Brain microvascular endothelial cell (primary cell): ENCODE results near the gene STK11IP.

Experiments used
- DNase-seq: peaks from one replicate; pipeline ENCODE4 v3.0.0-alpha.2; 2020
- H3K27ac ChIP-seq: fragments of 250-450 bp; sonication (Bioruptor Pico); 2 replicates; pipeline ENCODE4 v1.5.1; 2020; ENCODE audit warnings: mild to moderate bottlenecking, moderate library complexity
- H3K27me3 ChIP-seq: fragments of 250-450 bp; sonication (Bioruptor Pico); replicated peaks from 2 replicates; pipeline ENCODE4 v1.5.1; 2020; ENCODE audit warnings: mild to moderate bottlenecking
- H3K36me3 ChIP-seq: fragments of 250-450 bp; sonication (Bioruptor Pico); replicated peaks from 2 replicates; pipeline ENCODE4 v1.5.1; 2020; ENCODE audit warnings: mild to moderate bottlenecking
- H3K4me3 ChIP-seq: 2 replicates; pipeline ENCODE4 v1.5.1; 2011; ENCODE audit warnings: low read depth, mild to moderate bottlenecking, control low read depth, low read length, moderate library complexity
- CTCF ChIP-seq: IDR thresholded peaks from 2 replicates; pipeline ENCODE4 v1.5.1; 2011; ENCODE audit warnings: low read depth, mild to moderate bottlenecking, moderate library complexity, low read length, control low read depth, inconsistent platforms; ENCODE audit errors: missing control alignments
- in situ Hi-C: cut with HindIII; loops from 2 replicates; pipeline ENCODE4 v1.10.0; 2017; ENCODE audit warnings: low sequenced_read_pairs, low pct_ligation_motif_present

Gene STK11IP

GRCh38 chr2:219557320-219557719, 40.3 kb upstream of the STK11IP start:
- H3K4me3 ChIP-seq, result no peak overlapping the region
- no peak overlapping the region for H3K27ac ChIP-seq
- in situ Hi-C loops, result no loop called here
- DNase-seq, result no peak
- no peaks in the 10 kb centered on the region for H3K36me3 ChIP-seq
- no peaks in the 10 kb centered on the region for H3K27me3 ChIP-seq
- no peak for TF ChIP-seq CTCF

GRCh38 chr2:219557791-219558785, 39.6 kb upstream of the STK11IP start:
- Histone ChIP-seq H3K27me3 (no peaks in the 10 kb centered on the region), H3K36me3 (no peaks in the 10 kb centered on the region)

GRCh38 chr2:219559156-219559915, 38.3 kb upstream of the STK11IP start:
- Histone ChIP-seq H3K36me3 (no peaks in the 10 kb centered on the region), H3K27me3 (no peaks in the 10 kb centered on the region), H3K4me3 (no peak overlapping the region), H3K27ac (no peak overlapping the region)
- in situ Hi-C loops, result no loop called here
- no peak for TF ChIP-seq CTCF
- no peak for DNase-seq

More at GRCh38 chr2:219557791-219558785, 39.6 kb upstream of the STK11IP start:
- Histone ChIP-seq H3K4me3 (no peak overlapping the region), H3K27ac (no peak overlapping the region)
- DNase-seq, result no peak
- in situ Hi-C loops, result no loop called here
- no peak for TF ChIP-seq CTCF

- Histone ChIP-seq H3K36me3 (no peaks in the 10 kb centered on the region), H3K27me3 (no peaks in the 10 kb centered on the region), H3K27ac (no peak overlapping the region), H3K4me3 (no peak overlapping the region)
- DNase-seq, result no peak
- in situ Hi-C loops, result no loop called here
- peak; percentile 76 for TF ChIP-seq CTCF
Observed at GRCh38 chr2:219560037-219560892, 37.4 kb upstream of the STK11IP start.

GRCh38 chr2:219560893-219561178, 36.8 kb upstream of the STK11IP start:
- in situ Hi-C loops, result no loop called here

More at GRCh38 chr2:219560893-219561178, 36.8 kb upstream of the STK11IP start:
- TF ChIP-seq CTCF, result peak; percentile 13
- no peaks in the 10 kb centered on the region for H3K27me3 ChIP-seq
- no peak overlapping the region for H3K4me3 ChIP-seq
- DNase-seq, result no peak
- no peak overlapping the region for H3K27ac ChIP-seq
- H3K36me3 ChIP-seq, result no peaks in the 10 kb centered on the region
